Measurements from ENCODE around the gene AEN.

The AEN gene

GRCh38 chr15:88616240-88616639, 4.9 kb upstream of the AEN start:
- no CpG with 5 or more reads among the region's 4 CpGs for WGBS (ENCODE audit: extremely low coverage, insufficient coverage, low lambda C conversion rate)
- Histone ChIP-seq H4K5ac (ENCODE audit: low read length) (no peak overlapping the region), H4K8ac (ENCODE audit: low read depth, low read length) (no peak overlapping the region), H3K27ac (ENCODE audit: low read depth, low read length) (no peak overlapping the region), H3K4me3 (ENCODE audit: low read length) (no peak overlapping the region), H3K4me1 (ENCODE audit: control insufficient read depth, low read depth, low read length) (peaks cover 19% of the 10 kb centered on the region), H3K23ac (ENCODE audit: low read length) (no peak overlapping the region), H3K9ac (ENCODE audit: low read length) (no peak overlapping the region), H3K36me3 (ENCODE audit: control insufficient read depth, insufficient read depth, low read length) (no peaks in the 10 kb centered on the region), H3K4ac (ENCODE audit: low read depth, low read length) (no peak overlapping the region), H2BK120ac (ENCODE audit: low read depth, low read length) (no peak overlapping the region), H2BK15ac (replicated peaks; ENCODE audit: low read depth) (no peak overlapping the region), H3K56ac (ENCODE audit: low read length) (no peak overlapping the region), H3K18ac (ENCODE audit: low read length) (no peak overlapping the region), H3K27me3 (ENCODE audit: insufficient read depth, low read length, poor library complexity) (no peaks in the 10 kb centered on the region), H2AK5ac (ENCODE audit: low read length) (no peak overlapping the region), H2BK5ac (ENCODE audit: low read length) (no peak overlapping the region), H3K79me2 (ENCODE audit: control insufficient read depth, insufficient read depth, low read length) (peaks cover under 1% of the 10 kb centered on the region), H3K79me1 (ENCODE audit: low read length) (no peaks in the 10 kb centered on the region), H3K4me2 (ENCODE audit: low read length) (no peak overlapping the region)
- no peak for DNase-seq

DNA sequence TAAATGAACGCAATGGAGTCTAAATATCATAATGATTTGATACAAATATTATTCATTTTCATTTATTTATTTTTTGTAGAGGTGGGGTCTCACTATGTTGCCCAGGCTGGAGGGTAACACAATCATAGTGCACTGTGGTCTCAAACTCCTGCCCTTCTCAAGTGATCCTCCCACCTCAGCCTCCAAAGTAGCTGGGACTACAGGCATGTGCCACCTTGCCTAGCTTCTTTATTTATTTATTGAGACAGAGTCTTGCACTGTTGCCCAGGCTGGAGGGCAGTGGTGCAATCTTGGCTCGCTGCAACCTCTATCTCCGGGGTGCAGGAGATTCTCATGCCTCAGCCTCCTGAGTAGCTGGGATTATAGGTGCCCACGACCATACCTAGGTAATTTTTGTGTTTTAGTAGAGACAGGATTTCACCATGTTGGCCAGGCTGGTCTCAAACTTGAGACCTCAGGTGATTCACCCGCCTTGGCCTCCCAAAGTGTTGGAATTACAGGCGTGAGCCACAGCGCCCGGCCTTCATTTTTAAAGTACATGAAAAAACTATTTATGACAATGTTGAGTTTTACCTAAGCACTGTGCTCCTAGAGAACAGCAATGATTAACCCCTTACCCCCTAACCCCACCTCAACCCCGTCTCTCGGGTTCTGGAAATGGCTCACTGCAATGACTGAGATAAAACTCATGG, 4.0 kb upstream of the AEN start:
- Histone ChIP-seq H3K18ac (ENCODE audit: low read length) (no peak overlapping the region), H2BK15ac (replicated peaks; ENCODE audit: low read depth) (no peak overlapping the region), H4K8ac (ENCODE audit: low read depth, low read length) (no peak overlapping the region), H3K56ac (ENCODE audit: low read length) (no peak overlapping the region), H2AK5ac (ENCODE audit: low read length) (no peak overlapping the region), H3K9ac (ENCODE audit: low read length) (no peak overlapping the region), H3K4me2 (ENCODE audit: low read length) (no peak overlapping the region), H2BK5ac (ENCODE audit: low read length) (no peak overlapping the region), H4K5ac (ENCODE audit: low read length) (no peak overlapping the region), H3K4me3 (ENCODE audit: low read length) (no peak overlapping the region), H3K27me3 (ENCODE audit: insufficient read depth, low read length, poor library complexity) (no peaks in the 10 kb centered on the region), H3K4me1 (ENCODE audit: control insufficient read depth, low read depth, low read length) (peaks cover 15% of the 10 kb centered on the region), H3K23ac (ENCODE audit: low read length) (no peak overlapping the region), H3K79me2 (ENCODE audit: control insufficient read depth, insufficient read depth, low read length) (peaks cover 10% of the 10 kb centered on the region), H2BK120ac (ENCODE audit: low read depth, low read length) (no peak overlapping the region), H3K79me1 (ENCODE audit: low read length) (no peaks in the 10 kb centered on the region), H3K4ac (ENCODE audit: low read depth, low read length) (no peak overlapping the region), H3K36me3 (ENCODE audit: control insufficient read depth, insufficient read depth, low read length) (no peaks in the 10 kb centered on the region), H3K27ac (ENCODE audit: low read depth, low read length) (no peak overlapping the region)
- WGBS (ENCODE audit: extremely low coverage, insufficient coverage, low lambda C conversion rate) = no CpG with 5 or more reads among the region's 10 CpGs
- DNase-seq = no peak

DNA sequence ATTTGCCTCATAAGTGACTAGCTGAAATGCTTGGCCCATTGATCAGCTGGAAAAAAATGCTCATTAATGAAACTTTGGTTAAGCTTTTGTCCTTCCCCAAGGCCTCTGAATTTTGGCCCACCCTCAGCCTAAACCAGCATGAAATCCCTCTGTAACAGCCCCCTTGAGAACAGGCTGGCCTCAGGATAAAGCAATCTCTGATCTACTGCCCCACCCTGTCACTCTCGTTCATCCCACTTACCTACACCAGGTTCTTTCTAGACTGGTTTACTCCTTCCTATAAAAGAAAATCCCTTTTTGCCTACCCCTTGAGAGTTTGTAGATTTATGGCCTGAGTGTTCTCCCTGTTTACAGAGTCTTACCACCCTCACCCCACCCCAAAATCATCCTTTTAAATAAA, 3.4 kb upstream of the AEN start:
- Histone ChIP-seq H3K18ac (ENCODE audit: low read length) (no peak overlapping the region), H3K56ac (ENCODE audit: low read length) (peak overlapping the region; percentile 27), H3K27me3 (ENCODE audit: insufficient read depth, low read length, poor library complexity) (no peaks in the 10 kb centered on the region), H3K4ac (ENCODE audit: low read depth, low read length) (no peak overlapping the region), H3K36me3 (ENCODE audit: control insufficient read depth, insufficient read depth, low read length) (no peaks in the 10 kb centered on the region), H3K4me1 (ENCODE audit: control insufficient read depth, low read depth, low read length) (peaks cover 10% of the 10 kb centered on the region), H3K79me1 (ENCODE audit: low read length) (no peaks in the 10 kb centered on the region), H3K9ac (ENCODE audit: low read length) (no peak overlapping the region), H4K5ac (ENCODE audit: low read length) (no peak overlapping the region), H2BK5ac (ENCODE audit: low read length) (no peak overlapping the region), H2BK15ac (replicated peaks; ENCODE audit: low read depth) (no peak overlapping the region), H3K23ac (ENCODE audit: low read length) (no peak overlapping the region), H3K4me3 (ENCODE audit: low read length) (no peak overlapping the region), H3K79me2 (ENCODE audit: control insufficient read depth, insufficient read depth, low read length) (peaks cover 16% of the 10 kb centered on the region), H4K8ac (ENCODE audit: low read depth, low read length) (no peak overlapping the region), H3K4me2 (ENCODE audit: low read length) (no peak overlapping the region), H2AK5ac (ENCODE audit: low read length) (no peak overlapping the region), H2BK120ac (ENCODE audit: low read depth, low read length) (no peak overlapping the region), H3K27ac (ENCODE audit: low read depth, low read length) (no peak overlapping the region)
- DNase-seq = no peak
- no CpG with 5 or more reads among the region's 1 CpG for WGBS (ENCODE audit: extremely low coverage, insufficient coverage, low lambda C conversion rate)

DNA sequence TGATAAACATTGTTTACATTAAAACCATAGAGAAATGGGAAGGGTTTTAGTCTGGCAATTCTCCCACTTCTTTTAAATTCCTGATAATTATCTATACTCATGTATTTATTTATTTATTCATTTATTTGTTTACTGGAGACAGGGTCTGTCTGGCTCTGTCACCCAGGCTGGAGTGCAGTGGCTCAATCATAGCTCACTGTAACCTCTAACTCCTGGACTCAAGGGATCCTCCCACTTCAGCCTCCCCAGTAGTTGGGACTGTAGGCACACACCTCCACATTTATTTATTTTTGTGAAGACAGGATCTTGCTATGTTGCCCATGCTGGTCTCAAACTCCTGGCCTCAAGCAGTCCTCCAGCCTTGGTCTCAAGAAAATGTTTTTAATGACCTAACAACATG, 2.5 kb upstream of the AEN start:
- H3K4ac ChIP-seq (ENCODE audit: low read depth, low read length) = no peak overlapping the region
- H2AK5ac ChIP-seq (ENCODE audit: low read length) = no peak overlapping the region
- H4K5ac ChIP-seq (ENCODE audit: low read length) = no peak overlapping the region
- no peak overlapping the region for H3K56ac ChIP-seq (ENCODE audit: low read length)
- no peak overlapping the region for H3K4me2 ChIP-seq (ENCODE audit: low read length)
- H3K9ac ChIP-seq (ENCODE audit: low read length) = no peak overlapping the region
- no peak overlapping the region for H3K23ac ChIP-seq (ENCODE audit: low read length)
- H3K79me1 ChIP-seq (ENCODE audit: low read length) = peaks cover 2% of the 10 kb centered on the region
- H3K4me3 ChIP-seq (ENCODE audit: low read length) = no peak overlapping the region
- H2BK120ac ChIP-seq (ENCODE audit: low read depth, low read length) = no peak overlapping the region
- no peak overlapping the region for H2BK5ac ChIP-seq (ENCODE audit: low read length)
- H3K4me1 ChIP-seq (ENCODE audit: control insufficient read depth, low read depth, low read length) = peaks cover 10% of the 10 kb centered on the region
- H3K27me3 ChIP-seq (ENCODE audit: insufficient read depth, low read length, poor library complexity) = no peaks in the 10 kb centered on the region
- H4K8ac ChIP-seq (ENCODE audit: low read depth, low read length) = no peak overlapping the region
- H3K79me2 ChIP-seq (ENCODE audit: control insufficient read depth, insufficient read depth, low read length) = peaks cover 25% of the 10 kb centered on the region
- no peak overlapping the region for H3K27ac ChIP-seq (ENCODE audit: low read depth, low read length)
- H3K18ac ChIP-seq (ENCODE audit: low read length) = no peak overlapping the region
- H2BK15ac ChIP-seq (replicated peaks; ENCODE audit: low read depth) = no peak overlapping the region
- DNase-seq = no peak
- no peaks in the 10 kb centered on the region for H3K36me3 ChIP-seq (ENCODE audit: control insufficient read depth, insufficient read depth, low read length)

DNA sequence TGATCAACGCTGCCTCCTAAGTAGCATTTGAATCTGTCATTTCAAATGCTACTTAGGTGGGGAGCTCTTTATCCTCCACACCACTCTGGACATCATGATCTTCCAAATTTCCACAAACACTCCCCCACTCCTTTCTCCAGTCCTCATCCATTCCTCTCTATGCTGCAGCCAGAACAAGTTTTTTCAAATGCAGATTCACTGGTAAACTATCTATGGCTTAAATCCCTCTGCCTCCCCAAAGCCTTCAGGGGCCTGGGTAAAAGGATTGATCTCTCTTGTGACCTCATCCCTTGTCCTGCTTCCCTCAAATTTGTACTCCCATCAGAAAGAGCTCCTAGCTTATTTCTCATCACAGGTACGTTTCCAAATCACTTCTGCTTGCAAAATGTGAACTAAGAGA, 1.3 kb upstream of the AEN start:
- Histone ChIP-seq H2BK5ac (ENCODE audit: low read length) (no peak overlapping the region), H3K27ac (ENCODE audit: low read depth, low read length) (peak overlapping the region; percentile 1), H3K4me2 (ENCODE audit: low read length) (no peak overlapping the region)

More for the DNA sequence above, 1.3 kb upstream of the AEN start:
- Histone ChIP-seq H3K56ac (ENCODE audit: low read length) (no peak overlapping the region), H3K79me1 (ENCODE audit: low read length) (peaks cover 5% of the 10 kb centered on the region), H2AK5ac (ENCODE audit: low read length) (no peak overlapping the region), H3K9ac (ENCODE audit: low read length) (no peak overlapping the region), H3K79me2 (ENCODE audit: control insufficient read depth, insufficient read depth, low read length) (peaks cover 36% of the 10 kb centered on the region), H3K4me1 (ENCODE audit: control insufficient read depth, low read depth, low read length) (peaks cover 10% of the 10 kb centered on the region), H2BK120ac (ENCODE audit: low read depth, low read length) (no peak overlapping the region), H3K4me3 (ENCODE audit: low read length) (no peak overlapping the region), H2BK15ac (replicated peaks; ENCODE audit: low read depth) (no peak overlapping the region), H3K18ac (ENCODE audit: low read length) (peak overlapping the region; percentile 20), H4K5ac (ENCODE audit: low read length) (no peak overlapping the region), H4K8ac (ENCODE audit: low read depth, low read length) (no peak overlapping the region), H3K36me3 (ENCODE audit: control insufficient read depth, insufficient read depth, low read length) (peaks cover 3% of the 10 kb centered on the region), H3K27me3 (ENCODE audit: insufficient read depth, low read length, poor library complexity) (no peaks in the 10 kb centered on the region), H3K4ac (ENCODE audit: low read depth, low read length) (no peak overlapping the region), H3K23ac (ENCODE audit: low read length) (no peak overlapping the region)
- WGBS (ENCODE audit: extremely low coverage, insufficient coverage, low lambda C conversion rate) = no CpG with 5 or more reads among the region's 2 CpGs
- DNase-seq = no peak
